Left renal cortex interstitium (tissue), 4 donors: ENCODE measurements around the gene WNK4. TPM values are rescaled to one million over a fixed set of nuclear protein-coding genes. Genes with fewer than 3 reads are reported as not detected.
"Not testable (repeated sequence)": the region's sequence is repeated elsewhere in the genome, so short reads cannot be mapped to it uniquely, and the experiment has no call there.

Experiments used
- DNase-seq, 4 donors: peaks; one replicate each; pipeline ENCODE4 v3.0.0-alpha.2; 2013; ENCODE audit warnings: low read depth in 4 of 4, low spot score in 2 of 4, missing footprints in 1 of 4
- polyA plus RNA-seq, 4 donors: library from polyadenylated mRNA; unstranded; fragments of 120-200 nt; gene quantifications; one replicate each; pipeline ENCODE4 v1.2.1, GENCODE V29; 2013; ENCODE audit not compliant: insufficient read length in 4 of 4

WNK4 gene
- 10 to 100 TPM; 11.2 to 17.9 (median 12.7) TPM for polyA plus RNA-seq

DNA sequence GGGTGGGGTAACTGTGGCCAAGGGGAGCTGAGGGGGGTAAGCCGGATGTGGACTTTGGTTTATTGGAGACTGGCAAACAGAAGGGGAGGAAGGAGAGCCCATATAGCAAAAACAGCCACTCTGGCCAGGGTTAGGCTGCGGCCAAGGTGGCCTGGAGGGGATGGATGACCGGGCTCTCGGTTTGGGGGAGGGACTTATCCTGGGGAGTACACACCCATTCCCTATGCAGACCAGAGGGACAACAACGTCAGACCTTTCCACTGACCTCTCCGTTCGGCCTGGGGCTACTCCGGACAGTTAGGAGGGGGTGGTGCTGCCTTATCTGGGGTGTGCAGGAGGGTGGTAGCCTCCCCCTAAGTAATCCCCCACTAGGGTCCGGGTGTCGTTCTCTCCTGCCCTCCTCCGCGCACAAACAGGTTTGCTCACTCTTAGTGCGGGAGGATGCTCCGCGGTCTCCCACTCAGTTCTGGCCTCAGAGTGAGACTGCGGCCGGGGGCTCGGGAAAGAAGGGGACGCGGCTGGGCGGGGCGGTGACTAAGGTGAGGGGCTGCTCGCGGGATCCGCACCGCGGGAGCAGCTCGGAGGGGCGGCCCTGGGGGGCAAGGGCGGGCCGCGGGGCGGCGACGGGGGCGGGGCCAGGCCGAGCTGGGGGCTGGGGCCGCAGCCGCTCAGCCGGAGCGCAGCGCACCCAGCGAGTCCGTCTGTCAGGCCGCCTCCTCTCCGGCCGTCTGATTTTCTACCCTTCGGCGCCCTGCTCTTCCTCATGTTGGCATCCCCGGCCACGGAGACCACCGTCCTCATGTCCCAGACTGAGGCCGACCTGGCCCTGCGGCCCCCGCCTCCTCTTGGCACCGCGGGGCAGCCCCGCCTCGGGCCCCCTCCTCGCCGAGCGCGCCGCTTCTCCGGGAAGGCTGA, at the start of gene WNK4:
Gene WNK4, plus strand, starts transcription at position 675 of the 915 bp plus-strand sequence. Its CDS starts 89 bp downstream, at position 764.
- DNase-seq: no peak

DNA sequence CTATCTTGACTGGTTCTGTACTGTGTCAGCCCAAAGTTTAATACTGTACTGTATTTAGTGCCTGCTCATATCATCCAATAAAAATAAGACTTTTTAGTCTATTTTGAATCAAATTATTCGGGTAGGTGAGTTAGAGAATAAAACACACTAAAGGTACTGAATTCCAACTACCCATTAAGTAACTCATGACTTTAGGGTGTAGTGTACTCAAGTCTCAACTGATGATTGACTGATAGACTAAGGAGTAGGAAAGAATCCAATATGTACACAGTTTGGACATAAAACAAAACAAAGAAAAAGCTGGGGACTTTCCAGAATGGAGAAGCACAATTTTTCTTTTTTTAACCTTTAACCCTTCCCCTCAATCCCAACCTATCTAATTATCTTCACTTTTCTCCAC, 39.7 kb upstream of the WNK4 start:
- DNase-seq: no peak

- DNase-seq: not testable (repeated sequence)
These were observed 37.5 kb upstream of the WNK4 start for GRCh38 chr17:42742916-42743315.

GRCh38 chr17:42743595-42744282, 36.7 kb upstream of the WNK4 start:
- no peak for DNase-seq

- peak in 1 of 4 donors; percentile 50 for DNase-seq
These were observed 36.1 kb upstream of the WNK4 start for GRCh38 chr17:42744283-42744805.

GRCh38 chr17:42744806-42745617, 35.4 kb upstream of the WNK4 start, which contains the start of gene EZH1:
TSS of gene EZH1 (minus strand) at chr17:42745040. CDS start at chr17:42728941, 16,099 bp downstream.
- peak; percentile 75 to 85 (median 84) for DNase-seq

DNA sequence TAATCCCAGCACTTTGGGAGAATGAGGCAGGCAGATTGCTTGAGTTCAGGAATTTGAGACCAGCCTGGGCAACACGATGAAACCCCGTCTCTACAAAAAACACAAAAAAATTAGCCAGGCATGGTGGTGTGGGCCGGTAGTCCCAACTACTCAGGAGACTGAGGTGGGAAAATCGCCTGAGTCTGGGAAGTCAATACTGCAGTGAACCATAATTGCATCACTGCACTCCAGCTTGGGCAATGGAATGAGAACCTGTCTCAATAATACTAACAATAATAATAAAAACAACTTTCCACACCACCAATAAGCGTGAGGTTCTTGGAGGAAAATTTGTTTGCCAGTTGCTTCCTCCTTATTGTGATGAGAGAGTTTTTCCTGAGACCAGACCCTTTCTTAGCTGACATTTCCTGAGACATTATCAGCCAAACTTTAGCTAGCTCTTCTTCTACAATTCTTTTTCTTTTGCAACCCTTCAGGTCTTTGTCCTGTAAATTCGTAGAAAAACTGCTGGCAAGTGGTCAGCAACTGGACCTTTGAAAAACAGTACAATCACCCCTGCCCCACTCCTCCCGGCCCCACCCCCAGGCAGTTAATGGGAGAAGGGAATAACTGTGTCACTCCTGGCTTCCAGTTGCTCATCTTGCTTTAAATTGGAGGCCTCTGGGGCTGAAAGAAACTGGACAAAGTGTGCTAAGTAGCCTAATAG, 32.1 kb upstream of the WNK4 start:
- no peak for DNase-seq

- no peak for DNase-seq
These were observed 31.3 kb upstream of the WNK4 start for GRCh38 chr17:42748908-42749798.

- no peak for DNase-seq
These were observed 29.6 kb upstream of the WNK4 start for GRCh38 chr17:42750739-42751344.

DNA sequence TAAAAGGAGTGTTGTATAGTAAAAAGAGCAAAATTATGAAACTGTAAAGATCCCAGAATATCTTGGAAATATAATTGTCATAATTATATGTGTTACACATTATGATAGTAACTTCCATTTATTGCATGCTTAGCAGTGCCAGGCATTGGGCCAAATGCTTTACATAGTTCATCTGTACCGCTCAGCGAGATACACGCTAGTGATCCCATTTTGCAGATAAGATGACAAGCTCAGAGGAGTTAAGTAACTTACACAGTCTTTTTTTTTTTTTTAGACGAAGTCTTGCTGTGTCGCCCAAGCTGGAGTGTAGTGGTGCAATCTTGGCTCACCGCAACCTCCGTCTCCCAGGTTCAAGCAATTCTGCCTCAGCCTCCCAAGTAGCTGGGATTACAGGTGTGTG, 28.8 kb upstream of the WNK4 start:
- no peak for DNase-seq

DNA sequence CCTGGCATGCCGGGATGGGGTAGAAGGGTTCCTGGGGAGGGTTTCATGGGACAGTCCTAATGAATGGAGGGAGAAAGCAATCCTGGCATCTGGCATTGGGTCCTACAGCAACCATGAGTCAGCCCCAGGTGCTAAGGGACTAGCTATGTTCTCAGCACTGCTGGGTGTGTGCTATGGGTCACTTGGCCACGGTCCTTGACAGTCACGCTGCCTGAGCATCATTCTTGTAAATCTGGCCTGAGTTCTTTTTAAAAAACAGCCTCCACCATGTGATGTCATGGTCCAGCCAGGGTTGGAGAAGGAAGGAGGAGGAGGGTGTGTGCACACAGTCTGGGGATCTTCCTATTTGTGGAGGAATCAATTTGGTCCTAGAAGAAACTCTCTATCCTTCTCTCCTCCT, 25.6 kb upstream of the WNK4 start:
- no peak for DNase-seq

DNA sequence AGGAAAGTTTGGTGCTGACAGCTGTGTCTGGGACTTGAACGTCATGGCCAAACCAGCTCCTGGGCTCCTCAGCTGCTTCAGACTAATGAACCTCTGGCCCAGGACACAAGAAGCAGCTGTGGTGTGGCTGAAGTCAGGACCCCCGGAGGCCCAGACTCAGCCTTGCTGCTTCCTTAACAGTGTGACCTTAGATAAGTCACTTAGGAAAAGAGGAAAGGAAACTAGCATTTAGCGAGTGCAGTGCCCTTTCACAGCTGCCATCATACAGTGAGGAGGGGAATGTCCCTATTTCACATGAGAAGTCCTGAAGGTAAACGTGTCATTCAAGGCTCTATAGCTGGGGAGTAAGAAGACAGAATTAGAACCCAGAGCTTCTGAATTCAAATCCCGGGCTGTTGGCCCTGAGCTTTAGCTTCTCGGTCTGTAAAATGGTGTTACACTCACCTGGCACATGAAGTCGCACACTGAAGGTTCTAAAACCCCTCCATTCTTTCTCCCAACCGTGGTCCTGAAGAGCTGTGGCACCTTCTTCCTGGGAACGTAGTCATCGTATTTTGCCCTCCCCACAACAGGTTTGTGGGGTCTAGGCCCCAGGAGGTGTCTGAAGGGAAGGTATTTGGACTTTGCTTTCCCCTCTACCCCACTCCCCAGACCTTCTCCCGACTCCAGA, 20.3 kb upstream of the WNK4 start:
- DNase-seq: no peak

- DNase-seq: peak in 2 of 4 donors; percentile 21 to 43
These were observed 19.5 kb upstream of the WNK4 start, which contains the start of gene RAMP2 for GRCh38 chr17:42760652-42761581. TSS of gene RAMP2 (plus strand) at chr17:42761227. CDS start at chr17:42761262, 35 bp downstream.

DNA sequence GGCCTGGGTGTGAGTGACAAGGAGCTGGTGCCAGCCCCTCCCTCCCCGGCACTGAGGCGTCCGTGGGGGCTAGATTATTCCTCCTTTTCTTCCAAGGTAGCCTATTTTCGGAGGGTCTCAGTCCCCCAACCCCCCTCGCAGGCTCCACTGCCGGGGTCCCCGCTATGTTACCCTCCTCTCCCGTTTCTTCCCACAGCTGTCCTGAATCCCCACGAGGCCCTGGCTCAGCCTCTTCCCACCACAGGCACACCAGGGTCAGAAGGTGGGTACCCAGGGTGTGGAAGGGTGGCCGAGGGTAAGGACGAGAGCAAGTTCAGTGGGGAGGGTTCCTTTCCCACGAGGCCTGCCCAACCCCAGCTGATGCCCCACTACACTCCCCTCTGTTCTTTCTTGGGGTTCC, 18.8 kb upstream of the WNK4 start:
- DNase-seq: no peak

DNA sequence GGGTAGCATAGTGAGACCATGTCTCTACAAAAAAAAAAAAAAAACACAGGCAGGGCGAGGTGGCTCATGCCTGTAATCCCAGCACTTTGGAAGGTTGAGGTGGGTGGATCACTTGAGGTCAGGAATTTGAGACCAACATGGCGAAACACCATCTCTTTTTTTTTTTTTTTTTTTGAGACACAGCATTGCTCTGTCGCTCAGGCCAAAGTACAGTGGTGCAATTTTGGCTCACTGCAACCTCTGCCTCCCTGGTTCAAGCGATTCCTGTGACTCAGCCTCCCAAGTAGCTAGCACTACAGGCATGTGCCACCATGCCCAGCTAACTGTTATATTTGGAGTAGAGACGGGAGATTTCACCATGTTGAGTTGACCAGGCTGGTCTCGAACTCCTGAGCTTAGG, 14.3 kb upstream of the WNK4 start:
- no peak for DNase-seq

GRCh38 chr17:42767512-42767911, 12.9 kb upstream of the WNK4 start:
- DNase-seq: no peak

DNA sequence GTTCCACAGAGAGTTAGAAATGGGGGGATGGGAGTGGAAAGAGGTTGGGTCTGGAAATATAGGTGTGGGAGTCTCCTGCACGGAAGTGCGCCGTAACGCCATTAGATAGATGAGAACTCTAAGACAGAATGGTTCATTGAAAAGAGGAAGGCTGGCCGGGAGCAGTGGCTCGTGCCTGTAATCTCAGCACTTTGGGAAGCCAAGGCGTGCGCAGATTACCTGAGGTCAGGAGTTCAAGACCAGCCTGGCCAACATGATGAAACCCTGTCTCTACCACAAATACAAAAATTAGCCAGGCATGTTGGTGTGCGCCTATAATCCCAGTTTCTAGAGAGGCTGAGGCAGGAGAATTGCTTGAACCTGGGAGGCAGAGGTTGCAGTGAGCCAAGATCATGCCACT, 12.4 kb upstream of the WNK4 start:
- not testable (repeated sequence) for DNase-seq
